ENCODE data around the gene UBFD1.

DNA sequence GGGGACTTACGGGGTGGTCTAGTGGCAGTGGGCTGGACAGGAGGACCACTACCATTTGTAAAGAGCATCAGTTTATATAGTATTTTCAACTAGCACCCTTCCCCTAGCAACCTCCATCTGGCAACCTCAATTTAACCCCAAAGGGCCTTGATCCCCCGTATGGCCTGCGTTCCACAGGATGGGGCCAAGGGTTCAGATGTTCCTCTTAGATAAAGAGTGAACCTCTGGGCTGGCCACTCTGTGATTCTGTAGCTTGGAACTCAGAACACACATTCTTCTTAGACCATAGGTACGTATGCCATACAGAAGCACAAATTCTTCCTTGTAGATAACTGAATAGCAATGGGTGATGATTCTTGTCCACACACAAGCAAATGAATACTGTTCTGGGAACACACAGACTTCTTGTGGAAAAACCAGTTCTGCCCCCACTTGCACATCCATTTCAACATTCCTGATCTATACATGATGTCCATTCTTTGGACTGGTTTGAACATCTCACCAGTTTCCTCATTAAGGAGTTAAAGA is 45.3 kb upstream of the UBFD1 start:
- TF ChIP-seq CTCF (IDR thresholded peaks at IDR 0.05; ENCODE audit: low read depth, low read length) (no peak), EZH2phosphoT487 (IDR thresholded peaks at IDR 0.05; ENCODE audit: low read depth) (no peak)

Measured in OCI-LY3 (cell line).